ENCODE data around the gene COL6A5. TPM values are rescaled to one million over a fixed set of nuclear protein-coding genes. Genes with fewer than 3 reads are reported as not detected.
"Not testable (repeated sequence)": the region's sequence is repeated elsewhere in the genome, so short reads cannot be mapped to it uniquely, and the experiment has no call there.

The COL6A5 gene
- total RNA-seq, 1 donor from 2014 or later: not detected

DNA sequence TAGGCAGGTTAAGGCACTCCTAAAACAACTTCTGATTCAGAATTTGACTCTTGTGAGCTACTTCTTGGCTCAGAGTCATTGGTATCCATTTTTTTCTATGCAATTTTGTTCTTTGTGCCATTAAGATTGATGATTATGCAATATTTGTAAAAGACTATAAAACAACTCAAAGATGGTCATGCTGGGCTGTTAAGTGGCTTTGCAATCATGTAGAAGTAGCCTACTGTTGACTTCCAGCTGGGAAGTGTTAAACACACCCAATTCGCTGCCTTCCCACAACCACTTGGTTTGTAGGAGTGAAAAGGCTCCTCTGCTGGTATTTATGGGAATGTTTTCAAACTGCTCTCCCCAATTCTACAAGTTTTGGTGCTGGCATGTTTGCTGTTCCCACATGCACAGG lies 96.8 kb downstream of the COL6A5 start:
- intact Hi-C loops (cut with micrococcal nuclease): no loop called here

DNA sequence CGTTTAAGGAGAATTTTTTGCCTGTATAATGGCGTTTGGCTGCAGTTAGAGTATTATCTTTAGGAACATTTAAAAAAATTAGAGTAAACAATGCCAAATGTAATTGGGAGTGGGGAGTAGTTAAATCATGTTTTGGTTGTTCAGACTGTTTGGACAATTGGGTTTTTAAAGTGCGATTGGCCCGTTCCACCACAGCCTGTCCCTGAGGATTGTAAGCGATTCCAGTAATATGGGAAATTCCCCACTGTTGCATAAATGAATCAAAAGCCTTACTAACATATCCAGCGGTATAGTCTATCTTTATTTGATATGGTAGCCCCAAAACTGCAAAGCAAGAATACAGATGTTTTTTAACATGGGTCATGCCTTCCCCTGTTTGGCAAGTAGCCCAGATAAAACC lies 101.4 kb downstream of the COL6A5 start:
- intact Hi-C loops (cut with micrococcal nuclease): not testable (repeated sequence)

DNA sequence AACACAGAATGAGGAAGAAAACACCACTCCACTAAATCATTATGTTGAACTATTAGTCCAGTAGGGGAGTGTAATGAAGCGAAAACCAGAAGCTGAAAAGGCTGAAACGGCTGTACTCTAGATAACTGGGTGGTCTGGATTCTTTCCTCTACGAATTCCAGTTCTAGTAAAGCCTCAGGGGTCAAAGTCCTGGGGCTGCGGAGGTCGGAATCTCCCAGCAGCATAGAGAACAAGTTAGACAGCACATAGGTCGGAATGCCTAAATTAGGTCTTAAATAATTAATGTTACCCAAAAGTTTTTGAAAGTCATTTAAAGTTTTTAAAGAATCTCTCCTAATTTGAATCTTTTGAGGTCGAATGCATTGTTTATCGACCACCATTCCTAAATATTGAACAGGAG lies 102.7 kb downstream of the COL6A5 start:
- intact Hi-C loops (cut with micrococcal nuclease): not testable (repeated sequence)

DNA sequence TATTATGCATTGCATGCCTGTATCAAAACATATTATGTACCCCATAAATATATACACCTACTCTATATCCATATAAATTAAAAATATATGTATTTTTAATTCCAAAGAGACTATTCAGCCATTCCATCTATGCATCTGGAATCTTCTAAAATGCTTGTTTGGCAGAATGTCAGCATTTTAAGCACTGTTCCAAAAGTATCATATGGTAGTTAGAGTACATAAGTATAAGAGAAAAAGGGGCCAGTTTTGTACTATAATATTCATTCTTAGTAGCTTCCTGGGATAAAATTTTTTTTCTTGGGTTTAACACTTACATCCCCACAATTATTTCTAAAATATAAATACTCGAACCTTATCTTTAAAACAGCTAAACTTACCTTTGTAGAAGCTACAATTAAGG lies 111.1 kb downstream of the COL6A5 start:
- intact Hi-C loops (cut with micrococcal nuclease): no loop called here

DNA sequence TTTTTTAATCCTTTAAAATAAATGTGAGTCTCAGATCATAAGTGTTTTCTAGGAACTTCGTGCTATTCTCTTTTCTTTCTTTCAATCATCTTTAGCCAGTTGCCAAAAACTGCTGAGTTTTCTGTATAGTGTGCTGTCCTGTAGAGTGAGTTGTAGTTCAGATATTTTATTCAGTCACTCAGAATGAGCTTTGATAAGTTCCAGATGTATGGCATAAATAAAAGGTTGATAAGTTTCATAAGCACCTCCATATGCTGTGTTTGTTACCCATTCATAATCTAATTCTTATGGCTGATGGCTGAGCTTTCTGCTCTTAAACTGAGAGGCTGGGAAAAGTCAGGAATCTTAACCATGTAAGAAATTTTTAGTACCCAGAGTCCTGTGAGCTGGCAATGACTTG lies 112.2 kb downstream of the COL6A5 start:
- intact Hi-C loops (cut with micrococcal nuclease): no loop called here

DNA sequence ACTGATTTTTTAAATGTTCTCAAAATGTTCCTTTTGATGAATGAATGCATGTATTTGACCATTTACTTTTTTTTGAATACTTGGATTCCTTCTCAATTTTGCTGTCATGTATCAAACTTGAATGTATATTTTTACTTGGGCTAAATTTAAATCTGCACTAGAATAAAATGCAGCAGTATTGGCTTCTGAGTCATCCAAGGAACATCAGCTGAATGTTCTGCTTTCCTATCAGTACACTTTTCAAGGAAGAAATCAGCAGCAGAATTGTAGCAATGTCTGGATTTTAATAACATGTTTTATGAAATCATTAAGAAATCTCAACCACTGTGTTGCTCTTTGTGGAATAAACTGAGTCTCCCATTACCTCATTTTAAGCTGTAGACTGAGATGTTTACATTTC lies 114.5 kb downstream of the COL6A5 start:
- intact Hi-C loops (cut with micrococcal nuclease): no loop called here

DNA sequence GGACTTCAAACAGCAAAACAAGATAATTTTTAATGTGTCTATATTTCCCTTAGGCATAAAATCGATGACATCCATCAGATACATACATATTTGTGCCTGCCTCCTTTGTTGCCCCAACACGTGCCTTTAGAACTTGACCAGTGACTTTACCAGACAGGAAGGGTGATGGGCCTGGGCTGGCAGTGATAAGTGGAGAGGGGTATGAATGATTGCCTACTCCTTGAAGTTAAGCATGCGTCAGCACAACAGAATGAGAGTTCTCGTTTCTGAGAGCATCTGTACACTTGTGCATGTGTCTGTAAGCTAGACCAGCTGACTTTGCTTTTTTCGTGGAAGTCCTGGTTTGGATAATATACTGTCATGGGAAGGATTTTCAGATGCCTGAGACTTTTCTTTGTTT lies 116.6 kb downstream of the COL6A5 start:
- intact Hi-C loops (cut with micrococcal nuclease): no loop called here

DNA sequence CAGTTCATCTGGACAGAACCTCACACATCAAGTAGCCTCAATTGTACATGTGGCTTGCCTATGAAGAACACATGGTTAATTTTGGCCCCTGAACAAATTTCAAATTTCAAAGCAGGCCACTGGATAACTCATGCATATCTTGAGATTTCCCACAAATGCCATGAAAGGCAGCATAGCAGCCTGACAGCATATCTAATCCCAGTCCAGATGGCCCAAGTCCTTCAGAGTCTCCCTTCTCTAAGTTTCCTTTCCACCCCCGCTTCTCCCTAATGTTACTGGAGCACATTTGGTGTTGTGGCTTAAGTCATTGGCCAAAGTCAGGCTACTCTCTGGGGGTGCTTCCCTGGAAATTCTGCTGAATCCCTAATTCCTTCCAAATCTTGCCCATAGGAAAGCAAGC lies 117.7 kb downstream of the COL6A5 start:
- intact Hi-C loops (cut with micrococcal nuclease): no loop called here

DNA sequence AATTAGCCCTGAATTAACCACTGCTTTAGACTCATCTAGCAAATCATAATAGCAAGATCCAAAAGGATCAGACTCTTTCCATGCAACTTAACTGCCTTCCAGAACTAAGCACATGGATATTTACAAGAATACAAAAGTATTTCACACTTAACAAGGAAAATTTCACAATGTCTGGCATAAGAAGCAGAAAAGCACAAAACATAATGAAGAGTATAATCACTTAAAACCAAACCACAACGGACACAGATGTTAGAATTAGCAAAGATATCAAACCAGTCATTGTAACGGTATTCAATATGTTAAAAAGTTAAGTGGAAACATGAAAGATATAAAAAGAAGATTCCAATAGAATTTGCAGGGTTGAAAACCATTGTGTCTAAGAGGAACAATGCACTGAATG lies 120.0 kb downstream of the COL6A5 start:
- intact Hi-C loops (cut with micrococcal nuclease): no loop called here

DNA sequence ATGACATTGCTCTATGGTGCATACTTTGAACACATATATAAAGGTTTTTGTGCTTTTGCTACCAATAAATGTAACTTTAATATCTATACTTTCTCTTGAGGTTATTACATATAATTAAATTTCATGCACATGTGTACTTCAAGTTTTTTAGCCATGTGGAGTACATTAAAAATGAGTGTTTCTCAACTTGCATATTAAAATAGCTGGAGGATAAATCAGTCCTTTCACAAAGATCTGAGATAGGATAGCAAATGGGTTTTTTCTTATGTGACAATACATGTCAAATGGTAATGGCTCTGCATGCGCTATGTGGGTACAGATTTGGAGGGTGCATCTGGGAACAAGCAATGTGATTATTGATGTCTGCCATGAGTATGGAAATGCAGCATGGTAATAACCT lies 122.8 kb downstream of the COL6A5 start:
- intact Hi-C loops (cut with micrococcal nuclease): no loop called here

DNA sequence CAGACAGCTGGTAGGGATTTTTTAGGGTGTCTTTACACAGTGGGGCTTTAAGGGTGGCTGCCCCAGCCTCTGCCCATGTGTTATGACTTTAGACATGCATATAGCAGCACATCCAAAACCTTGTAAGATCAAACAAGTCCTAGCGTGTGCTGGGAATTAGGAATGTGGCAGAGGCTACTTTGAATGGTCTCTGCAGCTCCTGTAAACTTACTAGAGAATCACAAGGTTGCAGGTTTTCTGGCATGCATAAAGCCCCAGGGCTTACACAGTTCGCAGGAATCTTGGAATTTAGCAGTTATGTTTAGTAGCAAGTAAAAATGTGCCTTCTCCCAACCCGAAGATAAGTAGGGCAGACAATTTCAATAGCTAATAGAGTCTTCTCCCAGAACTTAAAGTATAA lies 124.7 kb downstream of the COL6A5 start:
- intact Hi-C loops (cut with micrococcal nuclease): no loop called here

DNA sequence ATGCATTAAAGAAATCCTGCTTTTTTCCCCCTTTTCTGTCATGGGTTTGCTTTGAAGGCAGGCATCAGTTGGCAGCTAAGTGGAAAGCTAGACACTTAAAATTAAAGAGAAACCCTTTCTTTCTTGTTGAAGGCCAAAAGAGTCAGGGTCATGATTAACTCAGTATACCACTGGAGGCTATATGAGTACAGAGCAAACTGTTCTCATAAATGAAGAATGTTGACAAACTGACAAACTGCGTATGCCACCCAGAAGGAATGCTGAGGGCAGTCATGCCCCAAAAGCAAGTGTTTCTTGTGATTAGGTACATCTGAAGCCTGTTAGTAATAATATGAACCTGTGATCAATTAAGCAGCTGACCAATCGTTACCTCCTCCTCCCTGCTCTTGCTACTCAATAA lies 127.9 kb downstream of the COL6A5 start:
- intact Hi-C loops (cut with micrococcal nuclease): no loop called here

DNA sequence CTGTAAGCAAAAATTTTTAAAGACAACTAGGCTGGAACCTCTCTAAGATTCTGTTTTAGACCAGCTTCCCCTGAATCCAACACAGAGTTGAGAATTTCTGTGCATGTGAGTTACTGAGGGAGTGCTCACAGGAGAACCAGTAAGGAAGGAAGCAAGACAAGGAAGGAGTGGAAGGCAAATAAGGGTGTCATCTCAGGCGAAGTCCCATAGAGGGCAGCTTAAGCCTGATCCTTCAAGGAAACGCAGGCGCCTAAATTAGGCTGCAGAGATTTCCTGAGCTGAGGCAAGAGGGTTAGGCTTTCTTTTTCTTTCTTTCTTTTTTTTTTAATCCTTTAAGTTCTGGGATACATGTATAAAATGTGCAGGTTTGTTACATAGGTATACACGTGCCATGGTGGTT lies 135.3 kb downstream of the COL6A5 start:
- intact Hi-C loops (cut with micrococcal nuclease): no loop called here

DNA sequence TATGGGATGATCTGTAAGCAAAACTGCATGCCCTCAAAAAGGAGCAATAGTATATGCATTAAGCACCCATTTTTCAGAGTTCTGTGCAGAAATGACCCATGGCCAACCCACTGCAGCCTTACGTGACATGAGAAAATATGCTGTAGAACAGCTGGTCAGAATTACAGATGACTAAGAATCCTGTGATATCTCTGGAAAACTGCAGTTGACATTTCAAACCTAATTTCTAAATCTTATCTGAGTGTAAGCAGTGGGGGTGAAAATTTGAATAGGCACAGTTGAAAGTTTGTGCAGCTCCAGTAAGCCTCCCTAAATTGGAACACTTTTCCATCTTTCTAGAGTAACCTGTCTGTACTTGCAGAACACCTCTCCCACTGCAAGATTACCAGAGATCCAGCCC lies 142.8 kb downstream of the COL6A5 start:
- intact Hi-C loops (cut with micrococcal nuclease): no loop called here

DNA sequence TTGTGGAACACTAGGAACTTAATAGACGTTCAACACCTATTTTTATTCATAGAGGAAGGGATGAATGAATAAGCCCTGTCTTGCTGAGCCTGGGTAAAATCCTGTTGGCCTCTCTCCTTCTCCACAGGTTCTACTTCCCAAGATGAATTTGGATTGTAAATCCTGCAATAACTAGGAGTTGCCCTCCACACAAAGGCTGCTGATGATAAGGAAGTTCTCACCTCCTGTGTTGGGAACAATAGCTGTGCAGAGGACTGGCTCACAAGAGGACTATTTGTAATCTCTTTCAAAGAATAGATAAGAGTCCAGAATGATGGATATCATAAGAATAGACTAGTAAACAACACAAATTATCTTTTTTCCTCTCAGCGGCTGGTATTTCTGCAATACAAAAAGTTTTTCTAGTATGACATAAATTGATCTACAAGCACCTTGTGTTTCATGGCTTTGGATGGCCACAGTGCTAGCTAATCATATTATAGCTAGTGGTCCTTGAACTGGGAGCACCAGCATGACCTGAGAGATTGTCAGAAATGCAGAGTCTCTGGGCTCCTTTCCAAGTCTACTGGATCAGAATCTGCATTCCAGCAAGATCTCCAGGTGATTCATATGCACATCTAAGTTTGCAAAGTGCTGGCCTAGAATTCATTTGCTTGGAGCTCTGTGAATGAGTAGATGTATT lies 143.4 kb downstream of the COL6A5 start:
- intact Hi-C loops (cut with micrococcal nuclease): no loop called here

DNA sequence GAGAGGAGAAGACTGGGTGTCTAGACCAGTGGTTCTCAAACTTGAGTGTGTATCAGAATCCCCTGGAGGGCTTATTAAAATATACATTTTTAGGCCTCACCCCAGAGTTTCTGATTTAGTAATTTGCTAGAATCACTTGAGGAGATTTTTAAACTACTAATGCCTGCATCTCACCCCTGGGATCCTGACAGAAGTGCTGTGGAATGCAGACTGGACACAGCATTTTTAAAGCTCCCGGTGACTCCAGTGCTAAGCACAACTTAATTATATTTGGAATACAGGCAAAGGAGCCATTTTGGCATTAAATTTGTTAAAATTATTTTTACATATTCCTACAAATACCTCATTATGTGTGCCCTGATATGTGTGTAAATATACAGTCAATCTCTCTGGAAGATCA lies 144.8 kb downstream of the COL6A5 start:
- intact Hi-C loops (cut with micrococcal nuclease): no loop called here

DNA sequence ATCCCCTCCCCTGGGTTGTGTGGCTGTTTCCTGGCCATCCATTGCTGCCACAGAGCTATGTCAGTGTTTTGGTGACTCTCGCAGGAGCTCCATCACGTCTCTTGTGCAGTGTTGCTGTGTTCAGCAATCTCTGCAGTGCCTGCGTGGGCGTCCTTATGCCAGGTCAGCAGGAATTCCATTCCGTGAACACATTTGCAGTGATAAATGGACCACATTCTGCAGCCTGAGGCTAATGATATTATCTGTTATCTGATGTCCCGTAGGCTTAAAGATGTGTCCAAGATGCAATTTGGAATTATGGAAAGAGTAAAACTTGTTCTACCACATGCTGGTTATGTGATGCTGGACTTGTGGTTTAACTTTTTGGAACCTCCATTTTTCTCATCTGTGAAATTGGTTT lies 146.0 kb downstream of the COL6A5 start:
- intact Hi-C loops (cut with micrococcal nuclease): no loop called here

DNA sequence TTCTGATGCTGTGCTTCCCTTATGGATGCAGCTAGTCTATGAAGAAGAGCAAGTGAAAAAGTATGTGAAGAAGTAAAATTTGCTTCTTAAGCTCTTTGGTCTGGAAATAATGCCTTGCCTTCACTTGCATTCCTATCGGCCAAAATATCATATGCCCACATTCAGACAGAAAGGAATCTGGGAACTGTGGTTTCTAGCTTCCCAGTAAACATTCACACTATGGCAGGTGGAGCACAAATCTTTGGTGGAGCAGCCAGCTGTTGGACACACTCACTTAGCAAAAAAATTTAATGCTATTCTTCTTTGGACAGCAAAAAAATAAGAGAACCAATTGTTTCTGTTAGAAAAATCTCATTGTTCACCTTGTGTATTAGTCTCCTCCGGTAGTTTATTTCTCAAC lies 159.2 kb downstream of the COL6A5 start:
- intact Hi-C loops (cut with micrococcal nuclease): no loop called here

DNA sequence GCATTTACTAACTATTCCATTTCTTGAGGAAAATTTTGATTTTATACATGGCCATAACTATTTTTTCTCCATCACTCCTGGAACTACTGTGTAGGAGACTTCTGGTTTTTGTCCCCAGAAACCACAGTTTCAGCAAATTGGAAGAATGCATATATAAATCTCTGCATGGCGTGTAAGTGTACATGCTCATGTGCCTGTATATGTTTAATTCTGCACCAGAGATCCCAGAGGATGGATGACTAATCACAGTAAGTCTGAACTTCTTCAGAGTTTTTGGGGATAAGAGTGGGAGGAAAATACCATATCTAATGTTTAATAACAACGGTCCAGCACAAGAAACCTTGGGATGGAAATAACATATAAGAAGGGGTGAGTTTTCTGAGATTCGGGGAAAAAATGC lies 160.6 kb downstream of the COL6A5 start:
- intact Hi-C loops (cut with micrococcal nuclease): no loop called here

DNA sequence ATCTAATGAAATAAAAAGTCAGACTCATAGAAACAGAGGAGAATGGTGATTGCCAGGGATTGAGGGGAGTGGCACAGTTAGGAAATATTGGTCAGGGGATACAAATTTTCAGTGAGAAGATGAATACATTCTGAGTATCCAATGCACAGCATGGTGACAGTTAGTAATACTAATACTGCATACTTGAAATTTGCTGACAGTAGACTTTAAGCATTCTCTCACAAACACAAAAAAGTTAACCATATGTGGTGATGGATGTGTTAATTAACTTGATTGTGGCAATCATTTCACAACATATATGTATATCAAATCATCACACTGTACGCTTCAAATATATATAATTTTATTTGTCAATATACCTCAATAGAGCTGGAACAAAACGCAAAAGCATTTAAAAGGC lies 162.3 kb downstream of the COL6A5 start:
- intact Hi-C loops (cut with micrococcal nuclease): no loop called here

DNA sequence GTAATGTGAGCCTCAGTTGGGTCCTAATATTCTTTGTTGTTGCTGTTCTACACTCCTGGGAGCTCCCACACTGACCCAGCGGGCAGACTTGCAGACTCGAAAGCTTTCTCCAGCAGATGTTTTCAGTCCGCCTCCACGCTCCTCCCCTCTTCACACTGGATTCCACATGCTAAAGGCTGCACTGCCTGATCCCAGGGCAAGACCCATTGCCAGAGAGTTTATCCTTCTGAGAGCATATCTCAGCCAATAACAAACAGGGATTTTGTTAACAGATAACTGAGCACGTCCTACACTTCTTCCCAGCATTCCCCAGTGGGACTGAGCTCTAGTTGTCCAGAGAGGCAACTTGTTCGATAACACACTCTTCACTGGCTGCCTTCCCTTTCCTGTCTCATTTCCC lies 163.5 kb downstream of the COL6A5 start:
- intact Hi-C loops (cut with micrococcal nuclease): no loop called here

DNA sequence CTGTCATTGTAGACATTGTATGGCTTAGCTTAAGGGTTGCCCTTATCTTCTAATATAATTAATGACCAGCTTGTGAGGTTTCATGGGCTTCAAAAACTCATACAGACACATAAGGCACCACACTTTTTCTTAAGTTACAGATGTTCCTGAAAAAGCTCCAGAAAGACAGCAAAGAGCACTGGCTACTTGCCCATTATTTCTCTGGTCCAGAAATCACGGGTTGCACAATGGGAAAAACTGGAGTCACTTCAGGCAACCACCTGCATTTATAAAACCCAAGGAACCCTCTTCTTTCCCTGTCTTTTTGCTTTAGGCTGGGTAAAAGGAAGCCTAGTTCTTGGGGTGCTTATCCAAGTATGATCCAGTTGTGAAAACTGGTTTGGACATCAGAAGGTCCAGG lies 169.2 kb downstream of the COL6A5 start:
- intact Hi-C loops (cut with micrococcal nuclease): no loop called here

DNA sequence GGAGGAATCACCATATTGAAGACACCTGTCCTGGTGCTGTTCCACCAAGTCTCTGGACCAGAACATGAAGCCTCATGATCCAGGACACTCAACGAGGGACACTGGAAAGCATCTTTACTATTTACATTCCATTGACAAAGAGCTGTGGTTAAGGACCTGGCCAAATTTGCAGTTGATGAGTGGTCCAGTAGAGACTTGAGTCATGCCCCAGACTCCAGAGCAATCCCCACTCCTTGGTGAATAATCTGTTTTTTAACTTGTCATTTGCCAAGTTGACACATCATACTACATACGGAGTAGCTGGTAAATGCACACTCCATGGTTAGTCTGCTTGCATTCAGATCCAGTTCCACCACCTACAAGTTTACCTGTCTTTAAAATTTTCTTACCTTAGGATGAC lies 170.3 kb downstream of the COL6A5 start:
- intact Hi-C loops (cut with micrococcal nuclease): no loop called here
